Neural progenitor cell (in vitro differentiated cells): ENCODE data around the gene IL17RA. TPM values are rescaled to one million over a fixed set of nuclear protein-coding genes. Genes with fewer than 3 reads are reported as not detected.

Experiments
- DNase-seq: peaks from one replicate; pipeline ENCODE4 v3.0.0-alpha.2; 2016; ENCODE audit warnings: low spot score
- H2AFZ ChIP-seq: fragments of 200-600 bp; sonication (generic); replicated peaks from 2 replicates; pipeline ENCODE4 v1.6.1; 2016; ENCODE audit warnings: antibody characterized with exemption
- H3F3A ChIP-seq: fragments of 200-600 bp; sonication (generic); 2 replicates; pipeline ENCODE4 v1.6.1; 2016; ENCODE audit warnings: antibody characterized with exemption, low read depth
- H3K27ac ChIP-seq: fragments of 200-600 bp; sonication (generic); 2 replicates; pipeline ENCODE4 v1.5.1; 2016; ENCODE audit warnings: mild to moderate bottlenecking
- H3K27me3 ChIP-seq: fragments of 200-600 bp; sonication (generic); 2 replicates; pipeline ENCODE4 v1.6.1; 2016; ENCODE audit warnings: mild to moderate bottlenecking, moderate library complexity
- H3K36me3 ChIP-seq: fragments of 200-600 bp; sonication (generic); 2 replicates; pipeline ENCODE4 v1.5.1; 2016
- H3K4me1 ChIP-seq: fragments of 200-600 bp; sonication (generic); 2 replicates; pipeline ENCODE4 v1.6.1; 2016; ENCODE audit warnings: mixed run types
- H3K4me2 ChIP-seq: fragments of 200-600 bp; sonication (generic); 2 replicates; pipeline ENCODE4 v1.6.1; 2016
- H3K4me3 ChIP-seq: fragments of 200-600 bp; sonication (generic); 2 replicates; pipeline ENCODE4 v1.5.1; 2016
- H3K79me2 ChIP-seq: fragments of 200-600 bp; sonication (generic); 2 replicates; pipeline ENCODE4 v1.6.1; 2016; ENCODE audit warnings: low read depth
- H3K9ac ChIP-seq: fragments of 200-600 bp; sonication (generic); 2 replicates; pipeline ENCODE4 v1.6.1; 2016
- H3K9me3 ChIP-seq: fragments of 200-600 bp; sonication (generic); 2 replicates; pipeline ENCODE4 v1.5.1; 2016; ENCODE audit warnings: low read depth
- H4K20me1 ChIP-seq: fragments of 200-600 bp; sonication (generic); 2 replicates; pipeline ENCODE4 v1.6.1; 2016; ENCODE audit warnings: low read depth
- H3K27ac Mint-ChIP-seq: 3 replicates; pipeline ENCODE4 v1.8.0; 2021; ENCODE audit warnings: mixed read lengths
- H3K27me3 Mint-ChIP-seq: 2 replicates; pipeline ENCODE4 v1.8.0; 2022; ENCODE audit warnings: low read depth, mild to moderate bottlenecking, inconsistent platforms, moderate library complexity, mixed read lengths; ENCODE audit not compliant: insufficient read depth
- H3K36me3 Mint-ChIP-seq: 3 replicates; pipeline ENCODE4 v1.8.0; 2021; ENCODE audit warnings: mixed read lengths
- H3K4me1 Mint-ChIP-seq: 3 replicates; pipeline ENCODE4 v1.8.0; 2021; ENCODE audit warnings: mixed read lengths
- H3K4me3 Mint-ChIP-seq: 3 replicates; pipeline ENCODE4 v1.8.0; 2021; ENCODE audit warnings: mild to moderate bottlenecking, moderate library complexity, mixed read lengths
- H3K9me3 Mint-ChIP-seq: 3 replicates; pipeline ENCODE4 v1.8.0; 2020; ENCODE audit warnings: mixed read lengths
- EZH2 ChIP-seq: fragments of 200-600 bp; sonication (generic); IDR thresholded peaks from 2 replicates; pipeline ENCODE4 v1.6.1; 2017; ENCODE audit warnings: antibody characterized with exemption, mild to moderate bottlenecking, moderate library complexity
- EZH2phosphoT487 ChIP-seq: fragments of 200-600 bp; sonication (generic); IDR thresholded peaks from 2 replicates; pipeline ENCODE4 v1.6.1; 2017; ENCODE audit warnings: antibody characterized with exemption
- total RNA-seq: library from RNA; depleted of rRNA; stranded (reverse); fragments of >200 nt; gene quantifications from 2 replicates; pipeline ENCODE4 v1.2.3, GENCODE V29; 2015; ENCODE audit warnings: low replicate concordance
- TF ChIP-seq, protein P1 (sequence below): fragments of 200-600 bp; sonication (generic); IDR thresholded peaks from 2 replicates; pipeline ENCODE4 v1.5.1; 2017; ENCODE audit warnings: antibody characterized with exemption, mild to moderate bottlenecking

Gene IL17RA
- total RNA-seq, 1 donor from 2014 or later = 5.2 TPM

- Histone ChIP-seq H3K9ac (no peak overlapping the region), H3K9me3 (no peaks in the 10 kb centered on the region), H3K4me3 (no peak overlapping the region), H3K4me1 (peaks cover 6% of the 10 kb centered on the region), H2AFZ (no peak overlapping the region), H3K27me3 (peaks cover 48% of the 10 kb centered on the region), H3K27ac (no peak overlapping the region), H3F3A (peaks cover 24% of the 10 kb centered on the region), H3K4me2 (no peak overlapping the region), H3K36me3 (no peaks in the 10 kb centered on the region), H3K79me2 (no peaks in the 10 kb centered on the region), H4K20me1 (peaks cover 13% of the 10 kb centered on the region)
- H3K27me3 Mint-ChIP-seq = peaks cover 25% of the 10 kb centered on the region
- no peak overlapping the region for H3K27ac Mint-ChIP-seq
- no peaks in the 10 kb centered on the region for H3K36me3 Mint-ChIP-seq
- H3K4me1 Mint-ChIP-seq = peaks cover 14% of the 10 kb centered on the region
- H3K9me3 Mint-ChIP-seq = peaks cover 2% of the 10 kb centered on the region
- DNase-seq = no peak
- TF ChIP-seq, protein P1, sequence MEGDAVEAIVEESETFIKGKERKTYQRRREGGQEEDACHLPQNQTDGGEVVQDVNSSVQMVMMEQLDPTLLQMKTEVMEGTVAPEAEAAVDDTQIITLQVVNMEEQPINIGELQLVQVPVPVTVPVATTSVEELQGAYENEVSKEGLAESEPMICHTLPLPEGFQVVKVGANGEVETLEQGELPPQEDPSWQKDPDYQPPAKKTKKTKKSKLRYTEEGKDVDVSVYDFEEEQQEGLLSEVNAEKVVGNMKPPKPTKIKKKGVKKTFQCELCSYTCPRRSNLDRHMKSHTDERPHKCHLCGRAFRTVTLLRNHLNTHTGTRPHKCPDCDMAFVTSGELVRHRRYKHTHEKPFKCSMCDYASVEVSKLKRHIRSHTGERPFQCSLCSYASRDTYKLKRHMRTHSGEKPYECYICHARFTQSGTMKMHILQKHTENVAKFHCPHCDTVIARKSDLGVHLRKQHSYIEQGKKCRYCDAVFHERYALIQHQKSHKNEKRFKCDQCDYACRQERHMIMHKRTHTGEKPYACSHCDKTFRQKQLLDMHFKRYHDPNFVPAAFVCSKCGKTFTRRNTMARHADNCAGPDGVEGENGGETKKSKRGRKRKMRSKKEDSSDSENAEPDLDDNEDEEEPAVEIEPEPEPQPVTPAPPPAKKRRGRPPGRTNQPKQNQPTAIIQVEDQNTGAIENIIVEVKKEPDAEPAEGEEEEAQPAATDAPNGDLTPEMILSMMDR = no peak
- no peak for TF ChIP-seq EZH2
- no peak for TF ChIP-seq EZH2phosphoT487
- peak overlapping the region; percentile 90 for H3K4me3 Mint-ChIP-seq
Observed at GRCh38 chr22:17083255-17083654, 1.5 kb upstream of the IL17RA start.

- H3K36me3 Mint-ChIP-seq = no peaks in the 10 kb centered on the region
- H3K4me3 Mint-ChIP-seq = peak overlapping the region; percentile 90
- Histone ChIP-seq H3K9me3 (no peaks in the 10 kb centered on the region), H3K36me3 (no peaks in the 10 kb centered on the region), H3K4me1 (peaks cover 6% of the 10 kb centered on the region), H3F3A (peaks cover 24% of the 10 kb centered on the region), H4K20me1 (peaks cover 13% of the 10 kb centered on the region), H3K27me3 (peaks cover 48% of the 10 kb centered on the region), H3K27ac (no peak overlapping the region), H3K4me3 (peak overlapping the region; percentile 81), H3K79me2 (no peaks in the 10 kb centered on the region), H2AFZ (peak overlapping the region; percentile 86), H3K4me2 (peak overlapping the region; percentile 86), H3K9ac (no peak overlapping the region)
- peaks cover 25% of the 10 kb centered on the region for H3K27me3 Mint-ChIP-seq
- H3K27ac Mint-ChIP-seq = no peak overlapping the region
- H3K9me3 Mint-ChIP-seq = peaks cover 2% of the 10 kb centered on the region
- DNase-seq = no peak
- no peak for TF ChIP-seq EZH2
- TF ChIP-seq, protein P1 = no peak
- H3K4me1 Mint-ChIP-seq = peaks cover 14% of the 10 kb centered on the region
Observed at GRCh38 chr22:17083811-17084441, 874 bp upstream of the IL17RA start.

DNA sequence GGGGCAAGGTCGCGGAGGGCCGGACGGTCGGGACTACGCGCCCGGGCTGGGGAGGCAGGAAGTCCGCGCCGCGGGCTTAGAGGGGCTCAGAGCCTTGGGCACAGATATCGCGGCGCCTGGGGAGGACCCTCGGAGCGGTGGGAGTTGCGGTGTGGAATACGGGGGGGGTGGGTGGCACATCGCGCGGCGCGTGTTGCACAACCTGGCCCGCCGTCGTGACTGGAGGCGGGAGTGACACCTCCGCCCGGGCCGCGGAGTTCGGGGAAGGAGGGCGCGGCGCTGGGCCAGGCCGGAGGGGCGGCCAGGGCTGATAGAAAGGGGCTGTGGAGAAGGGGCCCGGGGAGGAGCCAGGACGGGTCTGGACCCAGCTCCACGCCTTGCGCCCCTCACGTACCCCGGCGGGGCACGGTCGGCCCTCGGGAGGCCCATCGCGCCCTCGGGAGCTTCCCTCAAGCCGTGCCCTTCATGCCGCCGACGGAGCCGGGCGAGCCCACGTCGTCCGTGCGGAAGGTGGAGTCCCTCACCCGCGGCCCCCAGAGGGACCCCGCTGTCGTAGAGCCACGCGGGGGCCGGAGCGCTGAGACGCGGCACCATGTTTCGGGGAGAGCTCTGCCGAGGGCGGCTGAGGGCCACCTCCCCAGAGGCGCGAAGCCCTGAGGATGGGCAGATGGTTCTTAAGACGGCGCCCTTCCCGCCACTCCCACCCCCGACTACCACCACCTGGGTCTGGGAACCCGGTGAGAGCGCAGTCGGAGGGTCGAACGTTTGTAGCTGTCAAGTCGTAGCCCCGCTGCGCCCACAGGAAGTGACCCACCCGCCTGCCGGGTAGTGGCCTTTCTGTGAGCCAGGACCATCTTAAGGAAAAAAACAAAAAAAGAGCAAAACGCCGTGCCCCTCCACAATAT, 729 bp downstream of the IL17RA start:
- Mint-ChIP-seq H3K9me3 (peaks cover 2% of the 10 kb centered on the region), H3K4me3 (peak overlapping the region; percentile 90), H3K27me3 (peaks cover 25% of the 10 kb centered on the region), H3K36me3 (no peaks in the 10 kb centered on the region), H3K4me1 (peaks cover 14% of the 10 kb centered on the region), H3K27ac (no peak overlapping the region)
- Histone ChIP-seq H3K9me3 (no peaks in the 10 kb centered on the region), H3K4me3 (peak overlapping the region; percentile 81), H3K27me3 (peaks cover 48% of the 10 kb centered on the region), H4K20me1 (peaks cover 13% of the 10 kb centered on the region), H3K9ac (no peak overlapping the region), H2AFZ (peak overlapping the region; percentile 86), H3K36me3 (no peaks in the 10 kb centered on the region), H3K4me2 (peak overlapping the region; percentile 86), H3F3A (peaks cover 24% of the 10 kb centered on the region), H3K4me1 (peaks cover 6% of the 10 kb centered on the region), H3K27ac (no peak overlapping the region), H3K79me2 (no peaks in the 10 kb centered on the region)
- TF ChIP-seq EZH2 = peak; percentile 94
- peak; percentile 89 for TF ChIP-seq EZH2phosphoT487
- TF ChIP-seq, protein P1 = no peak
- DNase-seq = peak; percentile 48
